HuH-7 (cell line): ENCODE measurements around the gene ASPM.
"Not testable (repeated sequence)": the region's sequence is repeated elsewhere in the genome, so short reads cannot be mapped to it uniquely, and the experiment has no call there.

ENCODE experiments used
- DNase-seq: peaks from one replicate; pipeline ENCODE4 v3.0.0; 2011; ENCODE audit warnings: low spot score

The ASPM gene

GRCh38 chr1:197145446-197146024 is 934 bp downstream of the ASPM start:
- no peak for DNase-seq

DNA sequence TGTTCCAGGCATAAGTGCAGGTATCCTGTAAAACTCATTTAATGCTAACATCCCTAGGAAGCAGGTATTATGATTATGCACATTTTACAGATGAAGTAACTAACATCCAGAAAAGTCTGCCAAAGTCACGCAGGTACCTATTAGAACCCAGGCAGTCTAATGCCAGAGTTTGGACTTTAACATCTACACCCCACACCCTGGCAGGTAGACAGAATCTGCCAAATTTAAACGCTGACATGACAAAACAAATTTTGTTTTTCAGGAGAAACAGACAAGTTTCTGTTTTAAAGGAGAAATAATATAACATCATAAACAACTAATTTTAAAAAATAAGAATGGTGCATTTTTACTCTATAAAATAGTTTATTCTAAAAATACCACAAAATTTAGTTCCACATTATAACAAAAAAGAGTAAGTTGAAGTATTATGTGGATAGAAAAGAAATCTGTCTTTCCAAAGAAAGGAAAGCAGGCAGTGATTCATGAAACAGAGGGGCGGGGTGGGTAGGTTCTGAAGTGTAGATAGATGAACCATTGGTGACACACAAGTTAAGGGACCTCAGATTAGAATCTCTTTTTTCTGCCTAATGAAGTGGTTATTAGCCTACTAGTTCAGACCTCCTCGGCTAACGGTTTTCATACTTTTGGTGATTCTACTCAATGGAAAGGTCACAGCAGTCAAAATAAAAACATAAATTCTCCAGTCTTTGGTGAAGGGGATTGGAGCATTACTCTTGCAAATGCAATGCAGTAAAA is 1.7 kb downstream of the ASPM start:
- no peak for DNase-seq

- DNase-seq, result no peak
Measured at GRCh38 chr1:197143276-197143675, 3.2 kb downstream of the ASPM start.

DNA sequence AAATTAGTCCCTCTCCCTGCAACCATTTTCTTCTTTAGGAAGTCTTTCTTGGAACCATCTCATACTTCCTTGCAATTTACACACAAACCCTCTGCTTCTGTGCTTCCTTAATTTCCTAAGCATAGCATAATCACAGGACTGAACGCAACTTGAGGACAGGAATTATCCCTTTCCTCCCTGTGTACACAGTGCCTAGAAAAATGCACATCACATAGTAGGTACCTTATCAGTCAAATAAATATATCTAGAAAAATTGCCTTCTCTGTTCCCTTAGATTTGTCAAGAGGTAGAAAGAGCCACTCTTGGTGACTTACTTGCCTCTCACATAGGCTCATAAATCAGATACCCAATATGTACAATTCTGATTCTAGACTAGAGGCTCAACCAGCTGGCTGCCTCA is 4.9 kb downstream of the ASPM start:
- DNase-seq, result no peak

DNA sequence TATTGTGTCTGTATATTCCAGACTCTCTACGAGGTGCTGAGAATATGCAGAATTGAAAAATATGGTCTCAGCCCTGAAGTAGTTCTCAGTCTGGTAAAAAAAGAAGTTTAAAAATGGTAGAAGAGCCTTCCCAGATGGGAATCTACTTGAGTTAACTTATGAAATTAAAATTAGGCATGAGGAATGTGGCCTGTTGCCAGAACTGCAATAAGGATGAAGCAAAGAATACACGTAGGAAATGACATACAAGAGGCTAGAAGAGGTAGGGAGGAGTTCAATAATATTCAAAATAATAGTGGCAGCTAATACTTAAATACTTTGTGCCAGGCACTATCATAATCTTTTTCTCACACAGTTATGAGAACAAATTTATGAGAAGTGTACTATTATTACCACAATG is 6.3 kb downstream of the ASPM start:
- DNase-seq, result no peak

- no peak for DNase-seq
Measured at GRCh38 chr1:197139169-197139568, 7.3 kb downstream of the ASPM start.

DNA sequence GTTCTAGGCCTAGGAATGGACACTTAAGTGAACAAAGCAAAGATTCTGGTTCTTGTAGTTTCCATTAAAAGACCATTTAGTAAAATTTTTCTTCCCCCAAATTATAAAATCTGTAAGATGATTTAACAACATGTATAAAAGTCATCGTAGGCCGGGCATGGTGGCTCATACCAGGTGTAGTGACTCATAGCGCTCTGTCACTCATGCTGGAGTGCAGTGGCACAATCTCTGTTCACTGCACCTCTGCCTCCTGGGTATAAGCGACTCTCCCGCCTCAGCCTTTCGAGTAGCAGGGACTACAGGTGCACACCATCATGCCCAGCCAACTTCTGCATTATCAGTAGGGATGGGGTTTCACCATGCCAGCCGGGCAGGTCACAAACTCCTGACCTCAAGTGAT is 9.1 kb downstream of the ASPM start:
- no peak for DNase-seq

- no peak for DNase-seq
Measured at GRCh38 chr1:197130677-197131304, 15.7 kb downstream of the ASPM start.

GRCh38 chr1:197129698-197130097 is 16.8 kb downstream of the ASPM start:
- no peak for DNase-seq

- DNase-seq, result no peak
Measured at GRCh38 chr1:197127246-197127912, 19.1 kb downstream of the ASPM start.

DNA sequence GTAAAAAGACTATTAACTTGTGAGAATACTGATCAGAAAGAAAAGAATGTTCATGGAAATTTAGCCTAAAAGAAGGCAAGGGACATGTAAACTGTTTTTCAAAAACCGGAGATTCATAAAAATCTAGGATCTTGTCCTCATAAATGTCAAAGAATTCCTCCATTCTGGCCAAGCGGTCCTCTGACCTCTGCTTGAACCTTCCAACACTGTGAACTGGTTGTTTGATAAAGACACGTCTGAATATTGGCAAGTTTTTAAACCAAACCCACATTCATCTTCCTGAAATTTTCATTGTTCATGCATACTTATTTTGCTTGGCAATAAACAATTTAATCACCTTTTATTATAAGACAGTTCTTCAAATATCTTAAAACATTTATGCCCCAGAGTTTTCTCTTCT is 19.8 kb downstream of the ASPM start:
- no peak for DNase-seq

DNA sequence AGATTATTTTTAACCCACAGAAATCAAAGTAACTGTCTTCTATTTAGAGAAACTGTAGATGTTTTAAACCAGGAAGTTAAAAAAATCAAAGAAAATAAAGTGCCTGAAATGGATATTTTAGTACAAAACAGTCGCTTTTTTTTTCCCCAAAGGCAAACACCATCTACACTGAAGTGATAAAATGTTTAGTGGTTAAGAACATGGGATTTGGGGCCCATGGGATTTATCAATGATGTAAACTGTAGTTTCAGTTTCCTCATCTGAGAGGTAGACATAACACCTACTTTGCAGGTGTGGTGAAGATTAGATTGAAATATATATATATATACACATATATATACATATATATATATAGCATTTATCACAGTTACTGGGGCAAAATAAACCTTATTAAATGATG is 22.1 kb downstream of the ASPM start:
- DNase-seq, result no peak

DNA sequence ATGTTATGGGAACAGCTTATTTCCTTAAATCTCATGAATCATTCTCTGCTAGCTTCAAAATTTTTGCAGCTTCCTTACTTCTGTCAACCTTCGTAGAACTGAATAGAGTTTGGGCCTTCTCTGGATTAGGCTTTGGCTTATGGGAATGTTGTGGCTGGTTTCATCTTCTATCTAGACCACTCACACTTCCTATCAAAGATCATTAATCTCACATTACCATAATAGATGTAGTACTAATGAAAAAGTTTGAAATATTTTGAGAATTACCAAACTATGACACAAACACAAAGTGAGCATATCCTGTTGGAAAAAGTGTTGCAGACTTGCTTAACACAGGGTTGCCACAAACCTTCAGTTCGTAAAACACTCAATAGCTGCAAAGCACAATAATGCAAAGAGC is 30.3 kb downstream of the ASPM start:
- DNase-seq, result no peak

DNA sequence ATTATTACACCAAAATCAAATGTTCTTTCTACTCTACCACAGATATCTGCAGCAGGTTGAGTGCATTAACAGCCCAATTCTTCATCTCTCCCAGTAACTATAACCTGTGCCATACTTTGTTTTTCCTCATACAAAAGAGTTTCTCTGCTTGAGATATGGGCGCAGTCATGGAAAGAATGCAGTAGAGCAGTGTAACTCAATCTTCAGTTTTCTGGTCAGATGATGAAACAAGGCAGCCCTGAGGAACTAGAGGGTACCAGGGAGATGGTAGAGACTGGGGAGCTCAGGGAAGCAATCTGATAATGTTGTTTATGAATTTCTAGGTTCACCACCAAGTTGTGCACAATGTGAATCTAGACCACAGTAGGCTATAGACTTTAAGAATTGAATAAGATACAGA is 39.6 kb downstream of the ASPM start:
- no peak for DNase-seq

- DNase-seq, result no peak
Measured at GRCh38 chr1:197103300-197103699, 43.2 kb downstream of the ASPM start.

- no peak for DNase-seq
Measured at GRCh38 chr1:197101978-197102377, 44.5 kb downstream of the ASPM start.

DNA sequence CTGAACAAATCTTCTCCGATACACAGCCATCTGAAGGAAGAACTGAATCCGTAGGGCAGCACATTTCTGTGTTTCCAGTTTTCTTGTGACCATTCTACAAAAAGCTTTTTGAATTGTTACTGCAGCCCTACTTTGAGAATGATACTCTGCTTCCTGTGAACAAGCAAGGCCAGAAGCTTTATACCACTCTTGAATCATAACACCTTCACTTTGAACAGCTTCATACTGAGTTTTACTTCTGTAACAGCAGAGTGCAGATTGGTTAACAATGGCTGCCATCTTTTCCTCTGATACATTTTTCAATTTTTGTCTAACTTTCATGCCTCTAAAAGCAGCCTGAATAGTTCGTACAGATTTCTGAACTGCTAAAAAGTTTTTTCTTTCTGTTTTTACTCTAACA is 45.8 kb downstream of the ASPM start:
- DNase-seq, result no peak

DNA sequence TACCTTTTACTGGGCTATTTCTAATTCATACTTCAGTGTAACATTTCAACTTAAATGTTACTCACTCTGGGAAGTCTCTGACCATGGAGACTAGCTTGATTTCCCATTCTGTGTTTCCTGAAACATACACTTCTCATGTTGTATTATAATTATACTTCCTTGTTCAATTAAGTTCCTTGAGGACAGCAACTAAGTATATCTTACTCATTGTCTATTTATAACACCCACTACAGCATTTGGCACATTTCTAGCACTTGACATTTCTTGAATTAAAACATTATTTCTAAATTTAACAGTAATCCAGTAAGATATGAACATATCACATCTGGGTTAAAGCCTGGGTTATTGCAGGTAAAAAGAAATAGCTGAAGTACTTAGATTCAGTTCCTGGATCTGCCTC is 47.0 kb downstream of the ASPM start:
- DNase-seq, result no peak

DNA sequence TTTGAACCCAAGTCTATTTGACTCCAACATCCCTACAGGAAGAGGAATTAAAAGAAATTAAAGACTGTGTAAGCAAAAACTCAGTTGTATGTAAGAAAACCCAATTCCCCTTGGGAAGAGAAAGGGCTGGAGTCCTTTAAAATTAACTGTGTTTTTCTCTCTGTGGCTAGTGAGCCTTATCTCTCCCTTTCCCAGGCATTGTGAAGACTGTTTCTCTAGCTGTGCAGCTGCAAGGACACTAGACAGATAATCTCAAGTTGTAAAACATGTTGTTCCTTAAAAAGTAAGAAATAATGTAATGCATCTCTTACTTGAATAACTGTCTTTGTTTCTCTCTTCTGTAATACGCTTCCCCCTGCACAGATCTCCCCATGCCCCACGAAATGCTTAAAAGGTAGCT is 49.5 kb downstream of the ASPM start:
- DNase-seq, result not testable (repeated sequence)

DNA sequence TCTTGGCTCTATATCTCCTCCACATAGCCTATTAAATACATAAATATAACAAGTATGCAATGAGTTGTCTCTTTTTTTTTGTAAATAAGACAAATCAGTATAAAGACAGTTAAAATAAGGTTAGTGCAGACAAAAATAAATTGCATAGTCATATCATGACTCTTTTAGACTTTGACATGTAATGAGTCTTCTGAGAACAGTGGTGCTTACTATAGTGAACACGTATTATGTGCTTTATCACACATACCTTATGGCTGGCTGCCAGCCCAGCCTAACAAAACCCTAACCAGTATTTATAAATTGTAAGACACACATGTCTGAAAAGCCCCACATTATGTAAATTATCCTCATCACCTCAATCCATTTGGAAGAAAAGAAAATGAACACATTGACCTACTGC is 50.3 kb downstream of the ASPM start:
- DNase-seq, result no peak

- DNase-seq, result no peak
Measured at GRCh38 chr1:197093226-197093885, 53.1 kb downstream of the ASPM start.

- DNase-seq, result no peak
Measured at GRCh38 chr1:197092491-197093023, 53.9 kb downstream of the ASPM start.
